GM21576 (cell line): Measurements from ENCODE around the gene NDUFB10.

Experiments
- ATAC-seq: cut with Tn5 transposase; IDR thresholded peaks from one replicate; pipeline ENCODE4 v1.9.1; 2021; ENCODE audit warnings: mild to moderate bottlenecking, moderate library complexity; ENCODE audit not compliant: unreplicated experiment

NDUFB10 gene

DNA sequence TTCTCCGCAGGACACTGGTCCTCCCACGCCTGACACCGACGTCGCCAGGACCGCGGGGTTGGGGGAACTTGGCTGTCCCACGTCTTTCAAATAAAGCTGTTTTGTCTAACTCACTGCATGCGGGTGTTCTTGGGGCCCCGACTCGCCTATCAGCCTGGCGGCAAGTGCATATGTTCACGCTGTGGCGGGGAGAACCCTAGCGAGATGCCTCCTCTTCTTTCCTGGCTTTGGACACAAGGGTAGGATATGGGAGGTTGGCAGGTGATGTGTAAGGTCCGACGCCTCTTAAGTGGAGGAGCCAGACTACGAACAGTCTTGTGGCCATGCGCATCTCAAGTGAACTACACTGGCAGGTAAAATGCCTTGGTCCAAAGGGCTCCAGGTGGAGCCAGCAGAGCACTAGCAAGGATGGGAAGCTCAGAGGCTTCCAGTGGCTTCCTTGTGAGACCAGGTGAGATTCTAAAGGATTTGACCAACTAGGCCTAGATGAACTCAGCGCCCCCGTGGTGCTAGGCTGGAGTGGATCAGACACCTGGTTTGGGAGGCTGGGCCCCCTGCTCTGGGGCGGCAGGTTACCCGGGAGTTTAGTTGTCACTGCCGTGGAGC lies 6.2 kb downstream of the NDUFB10 start:
- ATAC-seq, result no peak

- no peak for ATAC-seq
Measured at GRCh38 chr16:1966460-1966859, 7.1 kb downstream of the NDUFB10 start, which contains the start of gene RNF151. Gene RNF151 (plus strand): TSS chr16:1966856. CDS start chr16:1966882, 26 bp downstream.

- ATAC-seq, result no peak
Measured at GRCh38 chr16:1968146-1968953, 9.0 kb downstream of the NDUFB10 start.

- ATAC-seq, result peak; percentile 69
Measured at GRCh38 chr16:1971796-1972489, 12.6 kb downstream of the NDUFB10 start, which contains the start of gene TBL3. Gene TBL3 (plus strand): TSS chr16:1972053. CDS start chr16:1972165, 112 bp downstream.

DNA sequence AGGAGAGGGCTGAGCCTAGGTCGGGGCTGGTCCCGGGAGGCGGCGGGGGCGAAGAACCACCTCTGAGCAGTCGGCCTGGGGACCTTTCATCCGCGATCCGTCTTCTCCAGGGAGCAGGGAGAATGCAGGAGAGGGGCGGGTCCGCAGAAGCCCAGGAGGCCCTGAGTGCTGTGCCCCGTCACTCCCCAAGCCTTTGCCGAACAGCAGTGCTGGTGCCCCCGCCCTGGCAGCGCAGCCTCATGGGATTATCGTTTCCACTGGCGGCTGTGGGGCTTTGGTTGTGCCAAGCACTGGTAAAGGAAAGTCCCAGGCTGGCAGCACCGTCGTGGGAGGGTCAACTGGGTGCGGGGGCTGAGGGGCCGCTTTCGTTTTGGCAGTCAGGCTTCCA lies 13.1 kb downstream of the NDUFB10 start:
- no peak for ATAC-seq

DNA sequence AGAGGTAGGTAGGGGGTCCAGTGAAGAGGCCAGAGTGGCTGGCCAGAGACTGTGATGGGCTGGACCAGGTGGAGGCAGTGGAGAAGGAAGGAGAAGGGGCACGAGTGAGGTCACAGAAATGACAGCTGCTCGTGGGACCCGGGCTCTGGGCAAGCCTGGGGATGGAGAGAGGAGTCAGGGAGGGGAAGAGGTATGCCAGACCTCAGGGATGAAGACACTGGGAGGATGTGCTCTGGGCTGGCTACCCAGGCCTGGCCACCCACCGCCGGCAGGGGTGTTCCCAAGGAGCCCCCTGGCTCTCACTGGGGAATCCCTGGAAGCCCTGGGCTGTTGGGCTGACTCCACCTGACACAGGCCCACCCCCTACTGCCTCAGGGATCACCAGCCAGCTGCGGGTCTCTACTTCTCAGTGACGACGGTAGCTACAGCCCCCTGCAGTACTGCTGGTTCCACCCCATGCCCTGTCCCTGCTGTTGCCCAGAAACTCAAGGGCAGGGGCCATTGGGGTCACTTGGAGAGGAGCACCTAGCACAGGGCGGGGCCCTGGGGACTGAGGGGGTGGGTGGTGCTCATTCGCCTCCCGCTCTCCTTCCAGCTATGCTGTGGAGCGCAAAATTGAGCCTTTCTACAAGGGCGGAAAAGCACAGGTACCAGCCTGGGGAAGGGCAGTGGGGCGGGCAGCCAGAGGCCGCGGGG lies 14.3 kb downstream of the NDUFB10 start:
- no peak for ATAC-seq

DNA sequence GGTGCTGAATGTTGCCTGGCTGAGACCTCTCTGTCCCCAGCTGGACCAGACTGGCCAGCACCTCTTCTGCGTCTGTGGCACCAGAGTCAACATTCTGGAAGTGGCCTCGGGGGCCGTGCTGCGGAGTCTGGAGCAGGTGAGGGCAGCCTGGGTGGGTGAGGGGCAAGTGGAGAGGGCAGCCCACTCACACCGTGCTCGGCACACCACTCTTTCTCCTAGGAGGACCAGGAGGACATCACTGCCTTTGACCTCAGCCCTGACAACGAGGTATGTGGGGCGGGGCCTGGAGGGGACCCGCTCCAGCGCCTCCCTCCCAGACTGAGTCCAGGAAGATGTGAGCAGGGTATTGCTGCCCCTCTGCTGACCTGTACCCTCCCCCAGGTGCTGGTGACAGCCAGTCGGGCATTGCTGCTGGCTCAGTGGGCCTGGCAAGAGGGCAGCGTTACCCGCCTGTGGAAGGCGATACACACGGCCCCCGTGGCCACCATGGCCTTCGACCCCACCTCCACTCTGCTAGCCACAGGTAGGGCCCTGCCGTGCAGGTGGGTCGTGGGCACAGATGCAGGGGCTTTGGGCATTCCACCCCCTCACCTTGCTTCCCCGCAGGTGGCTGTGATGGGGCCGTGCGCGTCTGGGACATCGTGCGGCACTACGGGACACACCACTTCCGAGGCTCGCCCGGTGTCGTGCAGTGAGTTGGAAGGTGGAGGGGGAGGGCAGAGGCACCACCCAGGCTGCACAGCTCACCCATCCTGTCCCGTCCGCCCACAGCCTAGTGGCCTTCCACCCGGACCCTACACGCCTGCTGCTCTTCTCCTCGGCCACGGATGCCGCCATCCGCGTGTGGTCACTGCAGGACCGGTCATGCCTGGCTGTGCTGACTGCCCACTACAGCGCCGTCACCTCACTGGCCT lies 15.1 kb downstream of the NDUFB10 start:
- no peak for ATAC-seq

DNA sequence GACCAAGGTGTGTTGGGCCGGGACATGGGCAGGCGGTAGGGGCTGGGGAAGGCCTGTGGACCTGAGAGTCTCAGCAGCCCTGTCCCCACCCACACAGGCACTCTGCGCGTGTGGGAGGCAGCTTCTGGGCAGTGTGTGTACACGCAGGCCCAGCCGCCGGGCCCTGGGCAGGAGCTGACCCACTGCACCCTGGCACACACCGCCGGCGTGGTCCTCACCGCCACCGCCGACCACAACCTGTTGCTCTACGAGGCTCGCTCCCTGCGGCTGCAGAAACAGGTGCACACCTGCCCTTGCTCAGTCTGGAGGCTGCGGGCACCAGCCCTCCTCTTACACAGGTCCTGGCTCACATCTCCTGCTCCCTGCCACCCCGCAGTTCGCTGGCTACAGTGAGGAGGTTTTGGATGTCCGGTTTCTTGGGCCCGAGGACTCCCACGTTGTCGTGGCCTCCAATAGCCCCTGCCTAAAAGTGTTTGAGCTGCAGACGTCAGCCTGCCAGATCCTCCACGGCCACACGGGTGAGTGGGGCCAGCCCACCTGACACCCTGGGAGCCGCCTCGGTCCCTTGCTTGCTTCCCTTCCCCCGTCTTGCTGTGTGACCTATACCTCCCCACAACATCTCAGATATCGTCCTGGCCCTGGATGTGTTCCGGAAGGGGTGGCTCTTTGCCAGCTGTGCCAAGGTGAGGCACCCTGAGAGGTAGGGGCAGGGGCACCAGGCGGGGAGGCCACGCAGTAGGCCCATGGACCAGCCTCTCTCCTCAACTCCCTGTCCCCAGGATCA lies 16.3 kb downstream of the NDUFB10 start:
- no peak for ATAC-seq

GRCh38 chr16:1976216-1976520 lies 16.8 kb downstream of the NDUFB10 start:
- no peak for ATAC-seq

GRCh38 chr16:1976951-1977874 lies 17.9 kb downstream of the NDUFB10 start:
- no peak for ATAC-seq

- no peak for ATAC-seq
Measured at GRCh38 chr16:1977875-1978268, 18.5 kb downstream of the NDUFB10 start.

DNA sequence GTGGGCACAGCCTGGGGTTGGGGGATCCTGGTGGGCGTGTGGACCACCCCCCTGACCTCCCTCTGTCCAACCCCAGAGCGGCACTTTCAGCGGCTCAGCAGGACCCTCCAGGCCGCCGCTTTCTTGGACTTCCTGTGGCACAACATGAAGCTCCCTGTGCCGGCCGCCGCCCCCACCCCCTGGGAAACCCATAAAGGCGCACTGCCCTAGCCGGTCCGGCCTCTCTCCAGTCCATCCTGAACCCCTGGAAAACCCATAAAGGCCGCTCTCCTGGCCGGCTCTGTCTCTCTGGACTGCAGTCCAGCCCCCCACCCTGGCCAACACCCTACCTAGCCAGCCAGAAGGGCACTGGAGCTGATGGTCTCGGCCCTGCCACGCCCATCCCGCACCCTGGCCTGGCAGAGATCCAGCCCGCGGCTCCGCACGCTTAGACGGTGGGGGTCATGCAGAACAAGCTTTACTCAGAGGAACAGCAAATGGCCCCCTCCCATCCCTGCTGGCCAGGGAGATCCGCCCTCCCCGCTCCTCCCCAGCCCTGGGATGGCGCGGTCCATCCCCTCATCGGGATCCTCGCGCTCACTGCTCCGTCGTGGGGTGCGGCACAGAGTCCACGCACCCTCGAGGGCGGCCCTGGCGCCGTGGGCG lies 19.3 kb downstream of the NDUFB10 start:
- ATAC-seq, result no peak

DNA sequence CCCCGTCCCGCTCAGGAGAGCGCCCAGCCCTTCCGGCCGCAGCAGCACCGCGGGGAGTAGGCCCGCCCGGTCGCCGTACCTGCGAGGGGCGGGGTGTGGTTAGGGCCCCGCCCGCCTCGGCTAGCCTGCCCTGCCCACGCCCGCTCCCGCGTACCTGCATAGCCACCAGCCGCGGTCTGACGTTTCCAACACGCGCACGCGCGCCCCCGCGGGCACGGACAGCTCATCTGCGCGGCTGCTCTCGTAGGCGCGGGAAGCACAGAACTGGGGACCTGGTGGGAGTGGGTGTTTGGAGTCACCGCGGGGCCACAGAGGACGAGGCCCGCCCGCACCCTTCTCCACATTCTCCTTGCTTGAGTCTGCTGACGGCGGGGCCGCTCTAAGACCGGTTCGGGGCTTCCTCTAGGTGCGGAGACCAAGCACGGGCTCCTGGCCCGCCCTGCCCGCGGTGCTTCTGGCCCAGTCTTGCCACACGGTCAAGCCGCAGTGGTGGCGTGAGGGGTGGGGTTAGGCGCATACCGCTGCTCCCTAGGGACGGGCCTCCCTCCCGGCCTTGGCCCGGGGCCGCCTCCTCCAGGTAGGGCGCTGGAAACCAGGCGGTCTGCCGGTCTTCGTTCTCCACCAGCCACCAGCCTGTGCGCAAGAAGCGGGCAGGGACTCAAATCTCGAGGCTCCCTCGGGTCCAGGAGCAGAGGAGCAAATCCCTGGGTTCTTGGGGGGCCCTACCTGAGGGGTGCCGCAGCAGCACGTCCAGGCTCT lies 20.1 kb downstream of the NDUFB10 start:
- no peak for ATAC-seq

DNA sequence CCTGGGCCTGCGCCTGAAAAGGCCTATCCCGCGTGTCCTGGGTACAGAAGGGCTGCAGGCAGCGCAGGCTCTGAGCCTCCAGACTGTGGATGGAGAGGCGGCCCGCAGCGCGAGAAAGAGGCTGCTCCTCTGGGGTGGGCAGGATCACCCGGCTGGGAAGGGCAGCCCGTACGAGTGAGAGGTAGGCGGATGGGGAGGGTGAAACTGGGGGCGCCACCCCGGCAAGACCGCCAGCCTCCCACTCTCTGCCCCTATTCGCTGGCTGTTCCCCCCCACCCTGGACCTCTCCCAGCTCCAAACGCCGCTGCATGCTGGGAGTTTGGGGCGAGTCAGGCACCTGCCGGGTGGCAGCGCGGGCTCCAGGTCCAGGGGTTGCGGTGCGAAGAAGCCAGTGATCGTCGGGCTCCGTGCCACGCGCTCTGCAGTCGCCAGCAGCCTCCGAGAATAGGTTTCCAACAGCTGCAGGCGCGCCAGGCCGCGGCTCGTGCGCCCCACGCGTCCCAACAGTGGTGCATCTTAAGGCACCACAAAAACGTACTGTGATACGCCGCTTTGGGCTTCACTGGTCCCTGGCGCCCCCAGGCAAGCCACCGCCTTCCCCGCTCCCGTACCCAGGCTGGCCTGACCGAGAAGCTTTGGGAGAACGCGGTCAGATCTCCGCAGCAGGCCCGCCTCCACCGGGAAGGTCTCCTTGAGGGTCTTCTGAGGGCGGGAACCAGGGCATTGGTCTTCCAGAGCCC lies 20.9 kb downstream of the NDUFB10 start:
- ATAC-seq, result no peak

DNA sequence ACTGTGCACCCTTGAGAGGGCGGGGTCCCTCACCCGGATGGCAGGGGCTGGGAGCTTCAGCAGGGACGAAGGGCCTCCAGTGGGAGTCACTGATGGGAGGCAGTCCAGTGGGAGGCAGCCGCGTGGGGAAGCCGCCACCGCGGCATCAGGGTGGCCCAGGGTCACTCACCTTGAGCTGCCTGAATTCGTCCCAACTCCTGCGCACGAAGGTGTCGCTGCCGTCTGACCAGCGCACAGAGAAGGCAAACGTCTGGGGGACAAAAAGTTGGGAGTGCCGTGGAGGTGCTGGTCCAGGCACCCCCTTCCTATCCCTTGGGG lies 21.4 kb downstream of the NDUFB10 start:
- no peak for ATAC-seq

GRCh38 chr16:1981398-1981836 lies 22.1 kb downstream of the NDUFB10 start, which contains the start of gene NOXO1:
Gene NOXO1 (minus strand): TSS chr16:1981469. CDS start chr16:1981179, 290 bp downstream.
- no peak for ATAC-seq
